ENCODE data around the gene ZNF48. TPM values are rescaled to one million over a fixed set of nuclear protein-coding genes. Genes with fewer than 3 reads are reported as not detected.
A peak's percentile ranks its signal among the peaks of the same experiment; 100 is the strongest.

Gene ZNF48
- total RNA-seq, 3 donors from 2014 or later, result 18.0 to 19.2 (median 18.1) TPM

DNA sequence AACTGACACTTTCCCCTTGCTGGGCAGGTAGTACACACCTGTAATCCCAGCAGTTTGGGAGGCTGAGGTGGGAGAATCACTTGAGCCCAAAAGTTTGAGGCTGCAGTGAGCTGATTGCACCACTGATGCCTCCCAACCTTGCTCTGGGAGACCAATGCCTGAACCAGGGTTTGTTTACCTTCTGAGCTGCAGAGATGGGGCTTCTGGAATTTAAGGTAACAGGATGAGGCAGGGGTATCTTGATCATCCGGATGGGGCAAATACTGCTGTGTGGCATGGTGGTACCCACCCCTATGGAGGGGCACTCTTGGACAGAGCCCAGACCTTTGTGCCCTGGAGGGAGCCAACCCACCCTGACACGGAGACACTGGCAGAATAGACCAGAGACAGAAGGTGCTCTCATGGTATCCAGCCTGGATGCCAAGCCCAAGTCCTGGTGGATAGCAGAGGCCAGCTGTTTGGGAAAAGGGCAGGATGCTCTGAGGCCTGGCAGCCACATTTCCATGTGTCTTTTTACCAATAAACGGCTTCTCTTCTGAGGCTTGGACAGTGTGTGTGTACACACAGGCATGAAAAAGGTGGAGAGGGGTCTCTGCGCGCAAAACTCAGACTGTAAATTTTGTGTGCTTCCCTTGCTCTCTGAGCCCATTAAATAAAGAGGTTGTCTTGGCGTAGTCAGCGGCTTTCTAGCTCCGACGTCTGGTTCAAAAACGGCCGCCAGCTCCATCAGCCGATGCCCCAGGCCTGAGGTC is 4.4 kb downstream of the ZNF48 start:
- ATAC-seq (no peak), DNase-seq (no peak)
- peaks cover 42% of the 10 kb centered on the region for H3K4me1 Mint-ChIP-seq (ENCODE audit: low read depth)
- H3K36me3 Mint-ChIP-seq (ENCODE audit: insufficient read depth), result peaks cover 6% of the 10 kb centered on the region
- H3K4me3 Mint-ChIP-seq, result peak overlapping the region; percentile 84
- H3K9me3 Mint-ChIP-seq, result no peaks in the 10 kb centered on the region
- no peaks in the 10 kb centered on the region for H3K27me3 Mint-ChIP-seq (ENCODE audit: low read depth)

DNA sequence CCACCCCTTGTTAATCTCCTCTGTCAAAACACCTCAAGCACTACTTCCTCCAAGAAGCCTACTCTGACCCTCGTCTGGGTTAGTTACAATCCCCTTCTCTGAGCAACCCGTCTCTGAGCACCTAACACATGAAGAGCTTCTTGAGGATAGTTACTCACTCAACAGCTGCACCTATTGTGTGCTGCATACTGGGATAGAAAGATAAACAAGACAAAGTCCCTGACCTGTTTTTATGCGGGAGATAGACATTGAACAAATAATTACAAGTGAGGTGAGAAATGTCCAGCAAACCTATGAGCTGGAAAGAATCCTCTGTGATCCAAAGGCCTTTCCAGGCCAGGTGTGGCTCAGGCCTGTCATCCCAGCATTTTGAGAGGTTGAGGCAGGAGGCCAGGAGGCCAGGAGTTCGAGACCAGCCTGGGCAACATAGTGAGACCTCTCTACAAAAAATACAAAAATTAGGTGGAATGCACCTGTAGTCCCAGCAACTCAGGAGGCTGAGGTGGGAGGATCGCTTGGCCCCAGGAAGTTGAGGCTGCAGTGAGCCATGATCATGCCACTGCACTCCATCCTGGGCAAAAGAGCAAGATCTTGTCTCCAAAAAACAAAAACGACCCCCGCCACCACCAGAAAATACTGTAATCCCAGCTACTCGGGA is 6.7 kb downstream of the ZNF48 start:
- Mint-ChIP-seq H3K36me3 (ENCODE audit: insufficient read depth) (peaks cover 6% of the 10 kb centered on the region), H3K4me1 (ENCODE audit: low read depth) (peaks cover 33% of the 10 kb centered on the region), H3K4me3 (peak overlapping the region; percentile 84), H3K9me3 (no peaks in the 10 kb centered on the region), H3K27me3 (ENCODE audit: low read depth) (no peaks in the 10 kb centered on the region)
- ATAC-seq (no peak), DNase-seq (no peak)

DNA sequence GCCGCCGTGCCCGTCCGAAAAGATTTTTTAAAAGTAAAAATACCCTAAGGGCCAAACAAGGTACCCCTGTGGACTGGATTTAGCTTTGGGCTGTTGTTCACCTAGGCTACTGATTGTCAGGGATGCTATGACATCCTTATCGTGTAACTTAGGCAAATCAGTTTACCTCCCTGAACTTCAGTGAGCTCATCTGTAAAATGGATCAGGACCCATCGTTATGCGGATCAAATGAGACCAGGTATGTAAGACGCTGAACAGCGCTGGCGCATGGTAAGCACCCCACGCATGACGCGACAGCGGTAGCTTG is 11.5 kb downstream of the ZNF48 start:
- DNase-seq (no peak), ATAC-seq (peak; percentile 15 to 19)
- Mint-ChIP-seq H3K36me3 (ENCODE audit: insufficient read depth) (peaks cover 2% of the 10 kb centered on the region), H3K4me1 (ENCODE audit: low read depth) (peaks cover 20% of the 10 kb centered on the region), H3K9me3 (no peaks in the 10 kb centered on the region), H3K27me3 (ENCODE audit: low read depth) (no peaks in the 10 kb centered on the region), H3K4me3 (peak overlapping the region; percentile 88)

DNA sequence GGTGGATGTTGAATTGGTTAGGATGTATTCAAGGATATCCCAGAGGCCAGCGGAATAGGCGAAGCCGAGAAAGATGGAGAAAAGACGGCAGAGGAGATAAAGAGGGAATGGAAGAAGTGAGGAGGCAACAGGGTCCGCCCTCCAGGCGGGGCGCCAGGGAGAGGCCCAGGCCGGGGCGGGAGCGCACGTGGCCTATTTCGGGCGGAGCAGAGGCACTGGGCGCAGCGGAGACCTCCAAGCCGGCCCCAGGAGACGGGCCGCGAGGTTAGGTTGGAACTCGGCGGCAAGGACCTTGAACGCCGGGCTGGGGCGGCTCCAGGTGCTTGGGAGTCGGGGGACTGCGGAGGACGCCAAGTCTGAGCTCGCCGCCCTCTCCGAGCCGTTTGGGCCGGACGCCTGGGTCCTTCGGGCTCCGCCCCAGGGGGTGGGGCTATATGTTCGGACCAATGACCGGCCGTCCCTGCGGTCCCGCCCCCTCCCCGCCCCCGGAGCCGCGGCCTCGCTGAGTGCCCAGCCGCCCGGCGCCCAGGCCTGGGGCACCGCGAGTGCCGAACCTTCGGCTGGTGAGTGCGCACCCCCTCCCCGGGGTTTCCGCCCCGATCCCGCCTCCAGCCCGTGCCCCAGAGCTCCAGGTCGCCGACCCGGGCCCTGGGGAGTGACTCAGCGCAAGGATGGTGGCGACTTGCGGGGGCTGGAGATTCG is 12.0 kb downstream of the ZNF48 start, which contains the start of gene ZNF771:
TSS of gene ZNF771 (plus strand) at position 505 of the 702 bp plus-strand sequence. CDS start 448 bp downstream, outside the sequence.
- peak; percentile 88 to 90 for ATAC-seq
- Mint-ChIP-seq H3K36me3 (ENCODE audit: insufficient read depth) (peaks cover 6% of the 10 kb centered on the region), H3K9me3 (no peaks in the 10 kb centered on the region), H3K4me3 (peak within 1 kb of the TSS; percentile 88), H3K27me3 (ENCODE audit: low read depth) (no peaks in the 10 kb centered on the region), H3K4me1 (ENCODE audit: low read depth) (peaks cover 24% of the 10 kb centered on the region)
- peak; percentile 86 for DNase-seq

DNA sequence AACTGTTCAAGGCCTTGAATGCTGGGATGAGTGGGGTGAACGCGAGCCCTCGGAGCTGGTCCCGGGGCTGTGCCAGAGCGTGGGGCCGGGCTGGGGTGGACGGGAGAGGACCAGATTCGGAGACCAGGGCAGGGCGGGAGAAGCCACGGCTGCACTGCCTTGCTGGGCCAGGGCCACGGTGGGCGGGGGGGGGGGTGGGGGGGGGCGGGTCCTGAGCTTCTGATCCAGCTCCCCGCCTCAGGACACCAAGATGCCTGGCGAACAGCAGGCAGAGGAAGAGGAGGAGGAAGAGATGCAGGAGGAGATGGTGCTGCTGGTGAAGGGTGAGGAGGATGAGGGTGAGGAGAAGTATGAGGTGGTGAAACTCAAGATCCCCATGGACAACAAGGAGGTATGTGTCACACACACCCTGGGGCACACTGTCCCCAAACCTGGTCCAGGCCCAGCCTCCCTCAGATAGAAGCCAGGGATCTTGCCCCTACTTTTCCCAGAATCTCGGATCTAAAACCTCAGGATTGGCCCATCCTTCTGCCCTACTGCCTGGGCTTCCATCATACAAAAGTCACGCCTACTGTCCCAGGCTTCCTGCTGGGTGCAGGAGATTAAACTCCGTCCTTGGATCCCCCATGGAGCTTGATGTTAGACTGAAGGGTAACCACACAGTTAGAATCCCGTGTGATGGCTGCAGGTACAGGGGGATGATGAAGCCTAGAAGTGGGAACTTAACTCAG is 12.7 kb downstream of the ZNF48 start:
- no peak for ATAC-seq
- DNase-seq, result no peak
- H3K9me3 Mint-ChIP-seq, result no peaks in the 10 kb centered on the region
- peak overlapping the region; percentile 88 for H3K4me3 Mint-ChIP-seq
- peaks cover 24% of the 10 kb centered on the region for H3K4me1 Mint-ChIP-seq (ENCODE audit: low read depth)
- H3K36me3 Mint-ChIP-seq (ENCODE audit: insufficient read depth), result peaks cover 6% of the 10 kb centered on the region
- no peaks in the 10 kb centered on the region for H3K27me3 Mint-ChIP-seq (ENCODE audit: low read depth)

DNA sequence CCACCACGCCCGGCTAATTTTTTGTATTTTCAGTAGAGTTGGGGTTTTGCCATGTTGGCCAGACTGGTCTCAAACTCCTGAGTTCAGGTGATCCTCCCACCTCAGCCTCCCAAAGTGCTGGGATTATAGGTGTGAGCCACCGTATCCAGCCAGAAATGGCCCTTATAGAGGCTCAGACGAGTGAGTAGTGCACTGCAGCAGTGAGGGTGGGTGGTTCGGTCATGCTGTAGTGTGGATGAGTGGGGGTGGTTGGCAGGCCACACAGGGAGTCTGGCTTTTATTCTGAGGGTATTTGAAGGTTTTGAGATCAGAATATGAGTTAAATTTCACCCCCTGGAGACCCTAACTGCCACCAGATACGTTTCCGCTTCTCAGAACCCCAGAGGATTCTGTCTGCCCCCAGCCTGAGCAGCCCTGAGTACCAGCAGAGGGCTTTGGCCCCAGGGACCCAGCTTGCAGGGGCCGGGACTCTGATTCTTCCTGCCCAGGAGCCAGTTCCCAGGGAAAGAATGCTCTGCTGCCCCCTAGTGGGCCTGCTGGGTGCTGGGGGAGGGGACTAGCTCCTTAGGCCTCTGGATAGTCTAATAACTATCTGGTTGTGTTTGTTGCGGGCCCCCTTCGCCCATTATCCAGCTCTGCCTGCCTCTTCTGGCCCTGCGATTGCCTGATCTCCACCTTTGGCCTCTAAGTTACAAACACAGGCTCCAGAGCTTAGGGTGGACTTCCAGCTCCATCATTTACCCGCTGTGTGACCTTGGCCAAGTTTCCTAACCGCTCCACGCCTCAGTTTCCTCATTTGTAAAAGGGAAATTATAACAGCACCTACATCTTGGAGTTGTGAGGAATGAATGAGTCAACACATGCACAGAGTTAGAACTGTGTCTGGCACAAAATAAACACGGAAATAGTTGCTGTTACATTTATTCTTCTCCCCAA is 14.2 kb downstream of the ZNF48 start:
- peaks cover 11% of the 10 kb centered on the region for H3K36me3 Mint-ChIP-seq (ENCODE audit: insufficient read depth)
- H3K4me1 Mint-ChIP-seq (ENCODE audit: low read depth), result peaks cover 24% of the 10 kb centered on the region
- H3K9me3 Mint-ChIP-seq, result no peaks in the 10 kb centered on the region
- ATAC-seq (peak; percentile 48 to 51), DNase-seq (peak; percentile 95)
- H3K4me3 Mint-ChIP-seq, result peak overlapping the region; percentile 88
- no peaks in the 10 kb centered on the region for H3K27me3 Mint-ChIP-seq (ENCODE audit: low read depth)

DNA sequence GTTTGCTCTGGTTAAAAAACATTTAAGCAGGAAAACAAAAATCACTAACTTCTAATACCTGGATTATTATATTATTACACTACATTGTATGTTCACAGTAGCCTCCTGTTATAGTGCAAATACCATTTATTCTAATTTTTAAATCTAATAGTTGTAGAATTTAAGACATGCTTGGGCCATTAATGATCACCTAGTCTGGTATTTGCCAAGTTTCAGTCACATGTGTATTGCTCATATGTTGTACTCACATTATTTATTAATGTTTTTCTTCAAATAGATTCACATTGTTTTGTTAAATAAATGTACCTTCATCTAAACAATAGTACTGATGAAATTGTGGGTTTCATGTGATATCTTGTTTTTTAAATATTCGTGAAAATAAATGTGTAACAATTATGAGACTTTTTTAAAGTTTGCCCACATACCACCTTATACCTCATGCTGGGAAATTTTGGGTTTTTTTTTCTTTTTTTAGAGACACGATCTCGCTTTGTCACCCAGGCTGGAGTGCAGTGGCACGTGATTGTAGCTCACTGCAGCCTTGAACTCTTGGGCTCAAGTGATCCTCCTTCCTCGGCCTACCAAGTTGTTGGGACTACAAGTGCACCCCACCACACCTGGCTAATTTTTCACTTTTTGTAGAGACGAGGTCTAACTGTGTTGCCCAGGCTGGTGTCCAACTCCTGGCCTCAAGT is 18.0 kb downstream of the ZNF48 start:
- Mint-ChIP-seq H3K9me3 (no peaks in the 10 kb centered on the region), H3K27me3 (ENCODE audit: low read depth) (no peaks in the 10 kb centered on the region), H3K4me3 (no peak overlapping the region), H3K36me3 (ENCODE audit: insufficient read depth) (peaks cover 16% of the 10 kb centered on the region), H3K4me1 (ENCODE audit: low read depth) (peaks cover 32% of the 10 kb centered on the region)
- ATAC-seq (no peak), DNase-seq (no peak)

DNA sequence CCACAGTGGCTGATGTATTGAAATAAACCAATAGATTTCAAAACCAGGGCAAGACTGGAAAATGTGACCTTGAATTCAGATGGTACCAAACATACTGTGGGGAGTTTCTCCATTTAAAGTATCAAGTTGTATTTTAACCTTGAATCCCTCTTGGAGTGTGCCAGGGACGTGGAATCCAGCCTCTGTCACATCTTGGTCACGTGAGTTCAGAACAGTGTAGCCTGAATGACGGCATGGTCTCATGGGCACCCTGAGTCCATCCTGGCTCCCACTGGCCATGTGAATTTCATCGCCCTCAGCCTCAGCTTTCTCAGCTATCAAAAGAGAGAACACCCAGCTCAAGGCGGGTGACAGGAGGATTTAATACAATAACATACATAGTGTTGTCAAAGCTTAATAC is 18.9 kb downstream of the ZNF48 start:
- H3K4me1 Mint-ChIP-seq (ENCODE audit: low read depth), result peaks cover 30% of the 10 kb centered on the region
- H3K36me3 Mint-ChIP-seq (ENCODE audit: insufficient read depth), result peaks cover 16% of the 10 kb centered on the region
- no peaks in the 10 kb centered on the region for H3K9me3 Mint-ChIP-seq
- no peak overlapping the region for H3K4me3 Mint-ChIP-seq
- DNase-seq, result no peak
- H3K27me3 Mint-ChIP-seq (ENCODE audit: low read depth), result no peaks in the 10 kb centered on the region
- ATAC-seq, result no peak

DNA sequence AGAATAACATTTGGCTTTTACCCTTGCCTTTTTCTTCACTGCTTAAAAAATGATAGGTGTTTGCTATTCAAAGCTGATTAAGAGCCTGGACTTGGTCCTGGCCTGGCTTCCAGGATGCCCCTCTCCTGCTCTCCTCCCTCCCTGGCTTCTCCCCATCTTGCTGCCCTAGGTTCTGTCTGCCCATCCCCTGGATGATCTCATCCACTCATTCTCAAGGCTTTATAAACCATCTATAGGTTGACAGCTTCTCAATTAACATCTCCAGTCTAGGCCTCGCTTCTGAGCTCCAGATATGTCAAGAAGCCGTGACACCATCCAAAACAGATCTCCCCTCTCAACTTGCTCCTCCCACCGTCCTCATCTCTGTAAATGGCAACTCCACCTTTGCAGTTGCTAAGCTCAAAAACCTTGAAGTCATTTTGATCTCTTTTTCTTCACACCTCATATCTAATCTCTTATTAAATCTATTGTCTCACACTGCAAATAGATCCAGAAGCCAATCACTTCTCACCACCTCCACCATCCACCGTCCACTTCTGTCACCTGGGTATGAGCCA is 20.9 kb downstream of the ZNF48 start:
- H3K9me3 Mint-ChIP-seq, result no peaks in the 10 kb centered on the region
- ATAC-seq (no peak), DNase-seq (no peak)
- no peak overlapping the region for H3K4me3 Mint-ChIP-seq
- peaks cover 23% of the 10 kb centered on the region for H3K4me1 Mint-ChIP-seq (ENCODE audit: low read depth)
- no peaks in the 10 kb centered on the region for H3K27me3 Mint-ChIP-seq (ENCODE audit: low read depth)
- H3K36me3 Mint-ChIP-seq (ENCODE audit: insufficient read depth), result peaks cover 24% of the 10 kb centered on the region

DNA sequence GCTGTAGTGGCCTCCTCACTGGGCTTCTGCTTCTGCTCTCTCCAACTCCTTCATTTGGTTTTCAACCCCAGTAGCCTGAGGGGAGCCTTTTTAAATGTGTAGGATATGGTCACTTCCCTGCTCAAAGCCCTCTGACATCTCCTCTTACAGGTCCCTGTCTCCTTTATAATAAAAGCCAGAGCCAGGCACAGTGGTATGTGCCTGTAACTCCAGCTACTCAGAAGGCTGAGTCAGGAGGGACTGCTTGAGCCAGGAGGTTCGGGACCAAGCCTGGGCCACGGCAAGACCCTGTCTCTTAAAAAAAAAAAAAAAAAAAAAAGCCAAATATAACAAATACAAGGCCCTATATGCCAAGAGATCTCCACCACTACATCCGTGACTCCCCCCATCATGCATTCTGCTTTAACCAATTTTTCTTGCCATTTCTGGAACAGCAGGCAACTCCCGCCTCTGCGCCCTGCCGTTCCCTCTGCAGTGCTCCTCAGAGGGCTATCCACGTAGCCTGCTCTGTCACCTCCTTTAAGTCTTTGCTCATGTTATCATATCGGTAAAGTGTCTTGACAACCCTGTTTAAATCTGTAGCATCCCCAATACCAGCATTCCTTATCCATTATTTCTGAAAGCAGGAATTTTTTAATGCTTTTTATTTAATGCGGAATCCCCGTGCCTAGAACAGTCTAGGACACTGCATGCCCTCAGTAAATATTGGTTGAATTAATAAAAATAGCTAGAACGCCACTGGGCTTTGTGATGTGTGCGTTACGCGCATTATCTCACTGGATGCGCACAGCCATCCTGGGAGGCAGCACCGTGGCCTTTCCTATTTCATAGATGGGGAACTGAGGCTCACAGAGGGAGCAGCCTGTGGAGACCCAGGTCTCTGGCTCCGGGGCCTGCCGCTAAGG is 21.7 kb downstream of the ZNF48 start:
- peak overlapping the region; percentile 57 for H3K4me3 Mint-ChIP-seq
- no peaks in the 10 kb centered on the region for H3K27me3 Mint-ChIP-seq (ENCODE audit: low read depth)
- DNase-seq (no peak), ATAC-seq (no peak)
- H3K4me1 Mint-ChIP-seq (ENCODE audit: low read depth), result peaks cover 23% of the 10 kb centered on the region
- H3K36me3 Mint-ChIP-seq (ENCODE audit: insufficient read depth), result peaks cover 29% of the 10 kb centered on the region
- H3K9me3 Mint-ChIP-seq, result no peaks in the 10 kb centered on the region

DNA sequence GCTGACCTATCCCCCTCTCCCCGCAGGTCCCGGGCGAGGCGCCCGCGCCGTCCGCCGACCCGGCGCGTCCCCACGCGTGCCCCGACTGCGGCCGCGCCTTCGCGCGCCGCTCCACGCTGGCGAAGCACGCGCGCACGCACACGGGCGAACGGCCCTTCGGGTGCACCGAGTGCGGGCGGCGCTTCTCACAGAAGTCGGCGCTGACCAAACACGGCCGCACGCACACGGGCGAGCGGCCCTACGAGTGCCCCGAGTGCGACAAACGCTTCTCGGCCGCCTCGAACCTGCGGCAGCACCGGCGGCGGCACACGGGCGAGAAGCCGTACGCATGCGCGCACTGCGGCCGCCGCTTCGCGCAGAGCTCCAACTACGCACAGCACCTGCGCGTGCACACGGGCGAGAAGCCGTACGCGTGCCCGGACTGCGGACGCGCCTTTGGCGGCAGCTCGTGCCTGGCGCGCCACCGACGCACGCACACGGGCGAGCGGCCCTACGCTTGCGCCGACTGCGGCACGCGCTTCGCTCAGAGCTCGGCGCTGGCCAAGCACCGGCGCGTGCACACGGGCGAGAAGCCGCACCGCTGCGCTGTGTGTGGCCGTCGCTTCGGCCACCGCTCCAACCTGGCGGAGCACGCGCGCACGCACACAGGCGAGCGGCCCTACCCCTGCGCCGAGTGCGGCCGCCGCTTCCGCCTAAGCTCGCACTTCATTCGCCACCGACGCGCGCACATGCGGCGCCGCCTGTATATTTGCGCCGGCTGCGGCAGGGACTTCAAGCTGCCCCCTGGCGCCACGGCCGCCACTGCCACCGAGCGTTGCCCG is 22.5 kb downstream of the ZNF48 start:
- Mint-ChIP-seq H3K27me3 (ENCODE audit: low read depth) (no peaks in the 10 kb centered on the region), H3K36me3 (ENCODE audit: insufficient read depth) (peaks cover 28% of the 10 kb centered on the region), H3K9me3 (no peaks in the 10 kb centered on the region), H3K4me3 (peak overlapping the region; percentile 65), H3K4me1 (ENCODE audit: low read depth) (peaks cover 19% of the 10 kb centered on the region)
- peak; percentile 83 to 92 for ATAC-seq
- DNase-seq, result peak; percentile 84

All from activated T-cell treated with anti-CD3 and anti-CD28 coated beads, Interleukin-2, amount 50 U/mL, for 4 hours (primary cell).